ENCODE data around the gene ZBTB37. TPM values are rescaled to one million over a fixed set of nuclear protein-coding genes. Genes with fewer than 3 reads are reported as not detected.
A peak's percentile ranks its signal among the peaks of the same experiment; 100 is the strongest.

The ZBTB37 gene, protein sequence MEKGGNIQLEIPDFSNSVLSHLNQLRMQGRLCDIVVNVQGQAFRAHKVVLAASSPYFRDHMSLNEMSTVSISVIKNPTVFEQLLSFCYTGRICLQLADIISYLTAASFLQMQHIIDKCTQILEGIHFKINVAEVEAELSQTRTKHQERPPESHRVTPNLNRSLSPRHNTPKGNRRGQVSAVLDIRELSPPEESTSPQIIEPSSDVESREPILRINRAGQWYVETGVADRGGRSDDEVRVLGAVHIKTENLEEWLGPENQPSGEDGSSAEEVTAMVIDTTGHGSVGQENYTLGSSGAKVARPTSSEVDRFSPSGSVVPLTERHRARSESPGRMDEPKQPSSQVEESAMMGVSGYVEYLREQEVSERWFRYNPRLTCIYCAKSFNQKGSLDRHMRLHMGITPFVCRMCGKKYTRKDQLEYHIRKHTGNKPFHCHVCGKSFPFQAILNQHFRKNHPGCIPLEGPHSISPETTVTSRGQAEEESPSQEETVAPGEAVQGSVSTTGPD
- total RNA-seq, result 15.7 and 18.3 TPM in 2 replicates
- long read RNA-seq, partial matches to known transcripts, result 0 of 13 reads
- long read RNA-seq, other reads (novel, unspliced or antisense), result 9 of 13 reads

DNA sequence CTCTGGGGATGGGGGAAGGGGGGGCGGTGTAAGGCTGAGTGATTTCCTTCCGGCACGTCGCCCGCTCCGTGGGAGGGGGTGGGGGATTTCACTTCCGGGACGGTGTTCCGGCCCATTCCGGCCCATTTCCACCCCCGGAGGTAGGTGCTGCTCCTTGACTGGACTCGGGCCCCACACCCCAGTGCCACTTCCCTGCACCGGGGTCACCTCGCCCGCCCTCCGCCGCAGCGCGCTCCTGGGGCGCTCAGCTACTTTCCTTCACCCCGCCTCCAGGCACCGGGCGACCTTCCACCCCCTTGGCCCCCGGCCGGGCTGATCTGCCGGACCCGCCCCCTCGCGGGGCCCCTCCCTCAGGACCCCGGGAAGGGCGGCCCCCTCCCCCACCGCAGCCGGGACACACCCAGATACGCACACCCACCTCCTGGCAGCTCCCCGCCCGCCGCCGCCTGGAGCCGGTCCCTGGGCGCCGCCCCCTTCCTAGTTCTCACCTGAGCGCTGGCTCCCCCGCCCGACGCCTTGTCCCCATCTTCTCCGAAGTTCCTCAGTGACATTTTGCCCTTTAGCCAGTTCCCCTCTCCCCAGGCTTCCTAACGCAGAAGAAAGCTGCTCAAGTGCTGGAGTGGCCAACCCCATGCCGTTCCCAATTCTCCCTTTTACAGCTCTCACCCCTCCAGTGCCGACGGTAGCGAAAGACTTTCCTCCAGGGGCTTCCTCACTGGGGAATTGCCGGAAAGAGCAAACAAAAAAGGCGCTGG is at the start of gene ZBTB37:
Gene ZBTB37, plus strand, starts transcription at position 115 of the 755 bp plus-strand sequence. CDS start 1,846 bp downstream, outside the sequence.
- peaks cover 65% of the 10 kb centered on the region for H3K4me1 Mint-ChIP-seq
- no peaks in the 10 kb centered on the region for H3K9me3 Mint-ChIP-seq
- peak within 1 kb of the TSS; percentile 99 for H3K27ac Mint-ChIP-seq (ENCODE audit: unreplicated experiment)
- H3K36me3 Mint-ChIP-seq (ENCODE audit: low read depth), result peaks cover 49% of the 10 kb centered on the region
- TF ChIP-seq, protein P1, sequence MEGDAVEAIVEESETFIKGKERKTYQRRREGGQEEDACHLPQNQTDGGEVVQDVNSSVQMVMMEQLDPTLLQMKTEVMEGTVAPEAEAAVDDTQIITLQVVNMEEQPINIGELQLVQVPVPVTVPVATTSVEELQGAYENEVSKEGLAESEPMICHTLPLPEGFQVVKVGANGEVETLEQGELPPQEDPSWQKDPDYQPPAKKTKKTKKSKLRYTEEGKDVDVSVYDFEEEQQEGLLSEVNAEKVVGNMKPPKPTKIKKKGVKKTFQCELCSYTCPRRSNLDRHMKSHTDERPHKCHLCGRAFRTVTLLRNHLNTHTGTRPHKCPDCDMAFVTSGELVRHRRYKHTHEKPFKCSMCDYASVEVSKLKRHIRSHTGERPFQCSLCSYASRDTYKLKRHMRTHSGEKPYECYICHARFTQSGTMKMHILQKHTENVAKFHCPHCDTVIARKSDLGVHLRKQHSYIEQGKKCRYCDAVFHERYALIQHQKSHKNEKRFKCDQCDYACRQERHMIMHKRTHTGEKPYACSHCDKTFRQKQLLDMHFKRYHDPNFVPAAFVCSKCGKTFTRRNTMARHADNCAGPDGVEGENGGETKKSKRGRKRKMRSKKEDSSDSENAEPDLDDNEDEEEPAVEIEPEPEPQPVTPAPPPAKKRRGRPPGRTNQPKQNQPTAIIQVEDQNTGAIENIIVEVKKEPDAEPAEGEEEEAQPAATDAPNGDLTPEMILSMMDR (conservative IDR thresholded peaks at IDR 0.05), result no peak
- DNase-seq (ENCODE audit: low read depth, low spot score), result peak; percentile 74
- peaks cover 8% of the 10 kb centered on the region for H3K27me3 Mint-ChIP-seq (ENCODE audit: low read depth)
- peak within 1 kb of the TSS; percentile 100 for H3K4me3 Mint-ChIP-seq

DNA sequence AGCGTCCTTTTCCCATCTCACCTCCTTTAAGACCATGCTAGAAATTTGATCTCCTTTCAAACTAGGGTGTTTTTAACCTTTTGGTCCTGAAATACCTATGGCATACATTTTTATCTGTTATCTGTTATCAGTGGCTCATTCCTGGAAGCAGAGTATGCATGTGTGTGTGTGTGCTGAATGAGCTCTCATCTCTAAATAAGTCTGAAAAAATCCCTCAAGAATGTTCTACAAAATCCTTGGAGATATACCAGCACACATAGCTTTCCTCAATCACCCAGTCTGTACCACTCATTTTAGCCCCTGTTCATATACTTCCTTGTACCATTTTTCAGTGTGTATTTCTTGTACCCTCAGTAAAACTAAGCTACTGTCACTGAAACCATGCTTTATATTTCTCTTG is 49.7 kb upstream of the ZBTB37 start:
- peaks cover 37% of the 10 kb centered on the region for H3K36me3 Mint-ChIP-seq (ENCODE audit: low read depth)
- H3K27ac Mint-ChIP-seq (ENCODE audit: unreplicated experiment), result no peak overlapping the region
- no peak overlapping the region for H3K4me3 Mint-ChIP-seq
- no peak for DNase-seq (ENCODE audit: low read depth, low spot score)
- peaks cover 26% of the 10 kb centered on the region for H3K4me1 Mint-ChIP-seq
- H3K9me3 Mint-ChIP-seq, result peaks cover 14% of the 10 kb centered on the region
- H3K27me3 Mint-ChIP-seq (ENCODE audit: low read depth), result no peaks in the 10 kb centered on the region
- TF ChIP-seq, protein P1 (conservative IDR thresholded peaks at IDR 0.05), result no peak

DNA sequence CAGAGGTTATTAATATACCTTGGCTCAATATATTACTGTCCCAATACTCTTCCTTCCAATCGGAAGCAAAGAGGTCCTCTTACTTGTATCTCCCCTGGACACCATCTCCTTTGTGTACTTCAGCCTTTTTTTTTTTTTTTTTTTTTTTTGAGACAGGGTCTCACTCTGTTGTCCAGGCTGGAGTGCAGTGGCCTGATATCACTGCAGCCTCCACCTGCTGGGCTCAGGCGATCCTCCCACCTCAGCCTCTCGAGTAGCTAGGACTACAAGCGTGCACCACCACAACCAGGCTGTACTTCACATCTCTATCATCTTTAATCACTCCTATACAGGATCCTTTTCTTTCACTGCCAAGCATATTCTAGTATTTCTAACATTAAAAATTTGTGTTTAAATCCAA is 46.5 kb upstream of the ZBTB37 start:
- Mint-ChIP-seq H3K4me1 (peaks cover 35% of the 10 kb centered on the region), H3K27me3 (ENCODE audit: low read depth) (no peaks in the 10 kb centered on the region), H3K36me3 (ENCODE audit: low read depth) (peaks cover 8% of the 10 kb centered on the region), H3K9me3 (no peaks in the 10 kb centered on the region), H3K27ac (ENCODE audit: unreplicated experiment) (no peak overlapping the region), H3K4me3 (peak overlapping the region; percentile 27)
- no peak for DNase-seq (ENCODE audit: low read depth, low spot score)
- TF ChIP-seq, protein P1 (conservative IDR thresholded peaks at IDR 0.05), result no peak

DNA sequence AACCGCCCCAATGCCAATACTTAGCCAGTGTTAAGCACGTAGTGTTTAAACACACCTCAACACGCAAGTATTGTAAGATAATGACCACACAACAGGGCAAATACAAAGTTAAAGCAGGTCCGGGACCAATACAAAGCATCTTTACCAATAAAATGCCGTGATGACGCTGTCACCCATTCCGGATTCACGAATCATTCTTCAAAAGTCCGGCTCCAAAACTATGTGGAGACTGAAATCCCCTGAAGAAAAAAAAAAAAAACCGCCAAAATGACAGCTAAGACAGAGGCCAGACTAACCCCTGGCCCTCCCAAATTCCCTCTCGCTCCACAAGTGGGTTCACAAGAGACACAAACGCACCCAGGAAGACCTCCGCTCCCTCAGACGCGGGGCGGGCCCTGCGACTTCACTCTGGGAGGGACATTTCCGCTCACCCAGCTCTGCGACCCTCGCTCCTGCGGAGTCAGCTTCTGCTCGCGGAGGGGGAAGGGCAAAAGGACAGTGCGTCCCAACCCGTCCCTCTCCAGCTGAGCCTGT is 44.3 kb upstream of the ZBTB37 start:
- H3K36me3 Mint-ChIP-seq (ENCODE audit: low read depth), result no peaks in the 10 kb centered on the region
- peak overlapping the region; percentile 98 for H3K27ac Mint-ChIP-seq (ENCODE audit: unreplicated experiment)
- no peak for DNase-seq (ENCODE audit: low read depth, low spot score)
- TF ChIP-seq, protein P1 (conservative IDR thresholded peaks at IDR 0.05), result no peak
- no peaks in the 10 kb centered on the region for H3K9me3 Mint-ChIP-seq
- peaks cover 41% of the 10 kb centered on the region for H3K4me1 Mint-ChIP-seq
- H3K27me3 Mint-ChIP-seq (ENCODE audit: low read depth), result no peaks in the 10 kb centered on the region
- H3K4me3 Mint-ChIP-seq, result peak overlapping the region; percentile 94

DNA sequence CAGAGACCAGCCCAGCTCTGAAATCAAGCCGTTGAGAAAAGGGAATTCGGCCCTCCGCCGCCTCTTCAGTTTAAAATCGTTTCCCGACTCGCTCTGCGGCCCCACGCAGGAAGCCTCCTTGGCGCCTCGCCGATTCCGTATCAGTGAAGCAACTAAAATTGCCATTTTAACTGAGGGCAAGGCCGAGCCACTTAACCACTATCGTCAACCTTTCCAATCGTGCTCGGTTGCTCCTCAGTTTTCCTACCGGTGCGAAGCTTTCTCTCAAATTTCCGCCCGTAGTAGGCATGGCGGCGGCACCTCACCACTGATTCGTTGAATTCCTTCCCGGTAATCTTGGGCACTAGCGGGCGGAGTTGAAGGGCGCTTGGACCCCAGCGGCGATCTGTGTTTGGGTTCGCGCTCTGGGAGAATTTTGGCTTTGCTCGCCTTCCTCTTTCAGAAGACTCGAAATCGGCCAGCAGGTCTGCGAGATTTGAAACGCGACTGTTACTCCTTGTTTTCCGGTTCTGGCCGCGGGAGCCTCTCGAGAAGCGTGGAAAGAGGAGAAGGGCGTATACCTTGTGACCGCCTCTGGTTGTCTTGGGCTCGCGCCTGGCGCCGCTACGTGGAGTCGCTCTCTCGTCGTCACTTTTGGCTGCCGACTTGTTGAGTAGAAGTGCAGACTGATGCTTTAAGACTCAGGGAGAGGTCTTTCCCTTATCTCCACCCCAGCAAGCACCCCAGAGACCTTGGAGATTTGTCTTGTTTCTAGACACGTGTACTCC is 43.7 kb upstream of the ZBTB37 start, which contains the start of the genes CENPL and DARS2:
Gene CENPL, minus strand, starts transcription at position 569 of the 767 bp plus-strand sequence. CDS start 13,584 bp downstream, outside the sequence.
Gene DARS2, plus strand, starts transcription at position 359 of the 767 bp plus-strand sequence. CDS start 557 bp downstream, outside the sequence.
- Mint-ChIP-seq H3K9me3 (no peaks in the 10 kb centered on the region), H3K27me3 (ENCODE audit: low read depth) (no peaks in the 10 kb centered on the region), H3K4me1 (peaks cover 41% of the 10 kb centered on the region), H3K36me3 (ENCODE audit: low read depth) (no peaks in the 10 kb centered on the region), H3K27ac (ENCODE audit: unreplicated experiment) (peak within 1 kb of the TSS; percentile 98), H3K4me3 (peak within 1 kb of the TSS; percentile 94)
- DNase-seq (ENCODE audit: low read depth, low spot score), result peak; percentile 73
- TF ChIP-seq, protein P1 (conservative IDR thresholded peaks at IDR 0.05), result no peak

Data from neural crest cell (in vitro differentiated cells).